ENCODE measurements around the gene ANKRD44.
A peak's percentile ranks its signal among the peaks of the same experiment; 100 is the strongest.

The ANKRD44 gene

DNA sequence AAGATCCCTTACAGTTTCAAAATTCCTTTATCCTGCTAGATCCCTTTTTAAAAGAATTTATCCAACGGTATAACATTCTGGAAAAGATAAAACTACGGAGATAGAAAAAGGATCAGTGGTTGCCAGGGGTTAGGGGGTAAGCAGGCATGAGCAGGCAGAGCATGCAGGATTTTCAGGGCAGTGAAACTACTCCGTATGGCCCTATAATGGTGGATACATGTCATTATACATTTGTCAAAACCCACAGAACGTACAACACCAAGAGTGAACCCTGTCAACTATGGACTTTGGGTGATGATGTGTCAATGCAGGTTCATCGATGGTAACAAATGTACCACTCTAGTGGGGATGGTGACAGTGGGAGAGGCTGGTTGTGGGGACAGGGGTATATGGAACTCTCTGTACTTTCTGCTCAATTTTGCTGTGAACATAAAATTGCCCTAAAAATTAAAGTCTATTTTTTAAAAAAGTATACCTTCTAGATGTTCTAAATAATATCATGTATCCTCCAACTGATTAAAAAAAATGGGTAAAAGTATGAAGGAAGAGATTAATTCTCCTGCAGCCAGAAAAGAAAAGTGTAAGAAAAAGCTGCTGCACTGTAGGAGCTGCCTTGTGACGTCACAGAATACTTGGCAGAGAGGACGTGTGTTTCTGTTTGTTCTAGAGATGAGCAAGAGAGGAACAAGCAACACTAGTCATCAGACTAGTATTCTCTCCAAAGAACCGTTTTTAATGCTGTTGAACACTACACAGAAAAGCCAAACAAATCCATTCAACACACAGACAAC is 23.6 kb downstream of the ANKRD44 start:
- no peak for DNase-seq

DNA sequence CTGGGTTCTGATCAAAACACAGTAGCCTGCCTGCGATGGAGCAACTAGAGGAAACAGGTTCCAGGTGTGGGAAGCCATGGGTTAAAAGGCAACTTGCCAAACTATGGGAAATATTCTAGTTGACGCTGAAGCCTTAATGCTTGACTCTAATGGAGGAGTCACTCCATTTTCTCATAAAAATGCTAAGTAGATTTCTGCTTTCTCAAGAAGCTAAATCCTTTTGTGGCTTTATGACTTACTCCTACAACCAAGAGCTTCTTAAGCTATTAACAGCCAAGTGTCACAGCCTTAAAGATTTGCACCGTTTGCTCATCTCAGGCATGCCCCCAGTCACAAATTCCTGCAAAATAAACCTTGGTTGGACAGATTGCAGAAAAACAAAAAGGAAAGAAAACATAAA is 25.2 kb downstream of the ANKRD44 start:
- DNase-seq = peak; percentile 80

DNA sequence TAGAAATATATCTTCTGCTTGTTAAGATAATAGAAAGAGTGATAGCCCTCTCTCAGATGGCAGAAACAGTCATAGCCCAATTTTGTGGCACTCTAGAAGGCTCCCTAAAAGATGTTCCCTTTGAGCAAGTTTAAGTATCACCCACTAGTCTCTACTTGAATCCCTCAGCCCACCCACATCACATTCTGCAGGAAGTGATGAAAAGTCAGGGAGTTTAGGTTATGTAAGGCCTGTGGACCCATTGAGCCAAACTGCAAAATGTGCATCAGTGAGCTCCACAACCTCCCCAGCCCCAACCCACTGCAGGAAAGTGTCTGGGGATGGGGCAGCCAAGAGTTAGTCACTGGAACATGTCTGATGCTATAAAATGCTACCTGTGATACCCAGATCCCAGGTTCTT is 25.6 kb downstream of the ANKRD44 start:
- DNase-seq = no peak

DNA sequence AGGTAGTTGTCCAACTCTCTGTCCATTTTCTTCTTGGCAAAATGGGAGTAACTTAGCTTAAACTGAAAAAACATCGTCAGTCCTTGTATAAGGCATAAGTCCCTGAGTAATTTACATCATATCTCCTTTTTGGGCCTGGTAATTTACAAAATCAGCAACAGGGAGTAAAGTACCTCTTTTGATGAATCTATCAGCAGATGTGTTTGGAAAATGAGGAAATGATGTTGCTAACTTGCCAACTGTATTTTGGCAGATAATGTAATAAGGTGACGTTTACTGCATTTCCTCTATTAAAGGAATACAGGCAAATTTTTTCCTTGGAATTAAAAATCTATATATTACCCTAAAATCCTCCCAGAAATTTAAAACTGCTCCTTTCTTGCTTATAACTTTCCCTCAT is 29.2 kb downstream of the ANKRD44 start:
- no peak for DNase-seq

DNA sequence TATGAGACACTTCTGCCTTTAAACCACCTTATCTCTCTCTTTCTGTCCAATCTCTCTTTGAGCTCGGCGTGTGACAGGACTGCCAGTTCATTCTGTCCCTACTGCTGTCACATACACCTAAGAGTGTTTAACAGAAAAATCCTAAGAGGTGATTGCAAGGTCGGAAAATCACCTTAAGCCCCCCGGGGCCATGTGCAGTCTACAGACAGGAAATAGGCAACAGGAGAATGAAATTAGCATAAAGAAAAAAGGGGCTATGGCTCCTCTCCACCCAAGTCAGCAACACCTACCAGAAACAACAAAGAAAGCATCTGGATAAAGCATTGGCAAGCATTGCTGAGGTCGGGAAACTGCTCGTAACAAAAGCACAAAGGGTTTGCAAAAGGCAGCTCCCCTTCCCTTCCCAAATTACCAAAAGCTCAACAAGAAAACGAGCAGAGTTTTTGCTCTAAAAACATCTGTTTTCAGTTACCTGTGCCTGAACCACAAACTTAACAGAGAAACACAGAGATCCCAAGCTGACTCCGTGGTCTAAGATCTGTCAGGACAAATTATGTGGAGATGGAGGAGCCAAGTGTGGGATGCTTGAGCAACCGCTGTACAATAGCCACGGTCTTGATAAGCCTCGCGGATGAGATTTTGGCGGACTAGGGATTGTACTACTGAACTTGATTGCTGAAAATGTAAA is 30.4 kb downstream of the ANKRD44 start:
- no peak for DNase-seq

DNA sequence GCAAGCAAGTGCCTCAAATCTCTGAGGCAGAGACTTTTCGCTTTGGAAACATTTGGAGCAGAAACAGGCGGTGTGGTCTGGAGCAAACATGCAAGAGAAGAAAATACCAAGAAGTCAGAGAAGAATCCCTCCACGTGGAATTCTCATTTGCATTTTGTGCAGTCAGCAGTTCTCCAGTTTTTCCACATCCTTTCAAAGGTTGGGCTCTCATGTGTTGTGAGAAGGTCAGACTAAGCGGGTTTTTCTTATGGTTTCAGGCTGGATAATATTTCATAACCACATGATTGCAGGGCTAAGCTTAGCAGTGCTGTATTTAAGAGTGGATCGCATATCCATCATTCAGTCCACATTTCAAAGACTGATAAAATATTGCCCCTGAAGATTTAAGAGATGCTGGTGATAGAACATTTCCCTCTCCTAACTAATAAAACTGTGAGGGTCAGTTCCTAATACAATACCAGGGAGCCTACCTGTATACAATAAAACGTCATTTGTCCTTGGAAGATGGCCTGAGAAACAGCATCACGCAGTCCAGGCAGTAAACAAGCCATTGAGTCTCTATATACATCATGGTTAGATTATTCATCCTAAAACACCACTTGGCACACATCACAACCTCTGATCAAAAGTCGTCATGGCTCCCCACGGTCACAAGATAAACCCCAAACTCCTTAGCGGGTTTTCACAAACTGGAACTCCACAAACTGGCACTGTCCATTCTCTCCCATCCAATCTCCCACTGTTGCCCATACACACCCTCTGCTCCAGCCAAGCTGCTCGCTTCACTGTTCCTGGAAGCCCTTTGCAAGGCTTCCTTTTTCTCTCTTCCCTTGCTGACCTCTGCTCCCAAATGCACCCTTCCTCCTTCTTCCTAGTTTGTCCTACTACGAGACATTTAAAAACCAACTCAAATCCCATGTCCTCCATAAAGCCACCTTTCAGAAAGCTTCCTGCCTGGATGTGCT is 31.5 kb downstream of the ANKRD44 start:
- DNase-seq = no peak

DNA sequence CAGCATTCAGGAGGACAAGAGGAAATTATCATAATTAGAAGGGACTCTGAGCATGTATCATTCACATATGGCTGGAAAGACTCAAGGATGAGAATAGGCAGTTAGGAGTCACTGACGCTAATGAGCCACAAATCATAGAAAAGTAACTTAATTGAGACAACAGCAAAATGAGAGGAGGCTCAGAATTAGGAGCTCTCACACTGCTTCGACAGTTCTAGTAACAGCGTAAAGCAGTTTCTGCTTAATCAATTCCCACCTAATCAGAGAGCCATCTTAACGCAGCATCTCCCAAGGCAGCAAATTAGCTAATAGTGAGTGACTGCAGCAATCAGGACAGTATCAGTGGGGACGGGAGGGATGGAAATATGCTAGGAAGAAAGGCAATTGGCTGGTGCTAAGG is 32.8 kb downstream of the ANKRD44 start:
- no peak for DNase-seq

DNA sequence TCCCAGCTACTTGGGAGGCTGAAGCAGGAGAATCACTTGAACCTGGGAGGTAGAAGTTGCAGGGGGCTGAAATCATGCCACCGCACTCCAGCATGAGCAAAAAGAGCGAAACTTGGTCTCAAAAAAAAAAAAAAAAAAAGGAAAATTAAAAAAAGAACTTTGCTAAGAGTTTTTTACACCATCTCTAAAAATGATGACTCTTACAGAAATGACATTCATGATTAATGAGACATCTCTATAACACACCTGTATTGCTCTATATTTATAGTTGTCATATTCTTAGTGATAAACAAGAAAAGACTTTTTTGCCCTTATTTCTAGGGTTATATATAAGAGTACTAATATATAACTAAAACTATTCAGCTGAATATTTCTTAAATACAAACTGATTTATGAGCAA is 34.4 kb downstream of the ANKRD44 start:
- DNase-seq = no peak

DNA sequence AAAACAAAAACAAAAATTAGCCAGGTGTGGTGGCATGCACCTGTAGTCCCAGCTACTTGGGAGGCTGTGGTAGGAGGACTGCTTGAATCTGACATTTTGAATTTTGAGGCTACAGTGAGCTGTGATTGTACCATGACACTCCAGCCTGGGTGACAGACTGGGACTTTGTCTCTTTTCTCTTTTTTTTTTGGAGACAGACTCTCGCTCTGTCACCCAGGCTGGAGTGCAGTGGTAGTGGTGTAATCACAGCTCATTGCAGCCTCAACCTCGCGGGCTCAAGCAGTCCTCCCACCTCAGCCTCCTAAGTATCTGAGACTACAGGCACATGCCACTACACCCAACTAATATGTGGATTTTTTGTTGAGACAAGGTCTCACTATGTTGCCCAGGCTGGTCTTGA is 35.6 kb downstream of the ANKRD44 start:
- no peak for DNase-seq

DNA sequence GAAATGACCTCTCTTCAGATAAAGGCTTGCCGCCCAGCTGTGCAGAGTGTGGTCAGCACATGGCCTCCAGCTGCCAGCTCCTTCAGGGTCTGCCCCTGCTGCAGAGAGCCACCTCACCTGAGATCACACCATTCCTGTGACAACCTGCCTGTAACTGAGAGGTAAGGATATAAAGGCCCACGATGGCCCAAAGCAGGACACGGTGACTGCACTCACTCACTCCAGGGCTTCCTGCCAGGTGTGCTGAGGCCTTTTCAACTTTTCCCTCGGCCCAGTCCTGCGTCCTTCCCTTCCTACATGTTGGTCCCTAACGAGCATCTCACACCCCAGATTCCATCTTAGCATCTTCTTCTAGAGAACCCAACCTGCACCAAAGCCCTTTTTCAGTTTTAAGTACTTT is 36.2 kb downstream of the ANKRD44 start:
- DNase-seq = no peak

DNA sequence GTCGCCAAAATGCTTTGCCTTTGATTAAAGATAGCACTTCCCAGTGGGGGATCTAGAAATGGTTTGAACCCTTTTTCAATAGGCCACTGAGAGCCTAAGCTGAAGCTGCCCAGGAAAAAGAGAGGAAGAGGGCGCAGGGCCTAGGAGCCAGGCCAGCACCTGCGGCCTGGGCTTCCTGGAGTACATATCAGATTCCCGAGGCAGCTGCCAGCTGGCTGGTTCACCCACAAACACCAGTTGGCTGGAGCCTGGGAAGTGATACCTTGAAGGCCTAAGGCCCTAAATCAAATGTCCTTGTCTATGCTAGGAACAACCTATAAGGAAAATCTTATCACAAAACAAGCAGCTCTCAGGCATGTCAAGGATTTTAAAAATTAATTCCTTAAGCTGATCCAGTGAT is 37.1 kb downstream of the ANKRD44 start:
- peak; percentile 72 for DNase-seq

DNA sequence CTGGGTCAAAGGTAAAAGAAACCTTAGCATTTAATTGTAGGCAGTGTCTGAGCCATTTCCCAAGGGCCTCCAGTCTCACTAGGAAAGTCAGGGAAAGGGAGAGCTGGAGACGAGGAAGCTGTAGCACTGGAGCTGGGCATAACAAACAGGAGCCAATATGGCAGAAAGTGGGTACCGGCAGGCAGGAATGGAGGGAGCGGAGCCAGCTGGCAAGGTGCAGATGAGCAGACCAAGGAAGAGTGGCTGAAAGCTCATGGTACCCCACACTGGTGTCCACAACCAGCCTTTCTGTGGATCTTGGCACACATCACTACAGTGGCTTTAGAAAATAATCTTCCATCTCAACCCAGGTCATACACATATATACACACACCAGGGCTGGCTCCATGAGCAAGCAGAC is 40.0 kb downstream of the ANKRD44 start:
- DNase-seq = no peak

DNA sequence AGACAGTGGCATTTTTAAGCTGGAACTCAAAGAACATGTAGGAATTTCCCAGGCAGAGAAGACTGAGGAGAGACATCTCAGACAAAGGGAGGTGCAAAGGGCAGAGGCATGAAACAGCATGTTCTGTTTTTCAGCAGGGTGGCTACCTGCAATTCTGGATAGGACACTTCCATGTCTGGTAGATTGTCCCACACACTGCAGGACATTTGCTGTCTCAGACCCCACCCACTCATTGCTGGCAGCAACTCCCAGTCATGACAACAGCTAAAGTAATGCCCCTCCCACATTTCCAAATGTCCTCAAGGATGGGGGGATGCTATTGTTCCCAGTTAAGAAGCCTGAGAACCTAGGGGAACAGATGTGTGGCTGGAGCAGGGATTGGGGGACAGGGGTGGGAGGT is 40.8 kb downstream of the ANKRD44 start:
- no peak for DNase-seq

DNA sequence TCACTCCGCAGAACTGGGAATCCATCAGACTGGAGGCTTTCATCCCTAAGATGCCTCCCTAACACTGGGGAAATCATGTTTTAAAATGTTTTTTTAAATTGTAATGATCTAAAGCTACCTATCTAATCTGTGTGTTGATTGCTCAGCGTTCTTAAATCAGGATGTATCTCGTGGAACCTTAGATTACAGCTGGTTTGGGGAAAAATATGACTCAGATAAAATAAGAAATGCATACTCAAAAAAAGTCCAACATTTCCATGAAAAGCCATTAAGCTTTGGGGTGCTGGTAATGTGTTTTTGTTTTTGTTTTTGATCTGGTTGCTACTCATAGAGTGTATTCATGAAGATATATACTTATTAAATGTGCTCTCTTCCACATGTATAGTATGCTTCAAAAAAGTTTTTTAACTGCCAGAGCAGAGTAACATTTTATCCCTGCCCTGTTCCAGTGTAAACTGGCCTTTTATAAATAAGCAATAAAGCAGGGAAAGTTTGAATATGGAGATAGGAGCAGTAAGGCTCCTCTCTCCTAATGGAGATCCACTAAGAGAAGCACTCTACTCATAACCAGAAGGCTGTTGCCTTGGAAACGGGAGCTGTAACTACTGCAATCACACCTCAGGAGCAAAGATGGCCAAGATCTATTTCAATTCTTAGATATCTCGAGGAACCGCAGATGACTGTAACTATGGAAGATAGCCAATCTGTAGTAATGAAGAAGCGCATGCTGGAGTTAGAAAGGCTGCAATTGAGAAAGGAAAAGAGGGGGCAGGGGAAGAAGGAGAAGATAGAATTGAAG is 41.6 kb downstream of the ANKRD44 start:
- no peak for DNase-seq

DNA sequence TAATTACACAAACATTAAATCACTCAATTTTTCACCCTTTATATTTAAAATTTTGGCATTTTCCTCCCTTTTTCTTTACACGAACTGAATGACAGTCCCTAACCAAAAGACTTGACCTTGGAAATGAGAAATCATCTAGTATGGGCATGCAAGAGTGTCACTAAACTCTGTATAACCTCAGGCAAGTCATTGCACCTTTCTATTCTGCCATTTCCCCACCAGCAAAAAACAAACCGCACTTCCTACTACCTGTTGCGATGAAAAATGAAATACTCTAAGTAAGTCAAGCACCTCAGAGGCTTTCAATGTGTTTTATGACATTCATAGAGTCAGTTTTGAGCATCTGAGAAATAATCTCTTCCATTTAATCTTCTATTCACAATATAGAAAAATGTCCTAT is 44.1 kb downstream of the ANKRD44 start:
- no peak for DNase-seq

DNA sequence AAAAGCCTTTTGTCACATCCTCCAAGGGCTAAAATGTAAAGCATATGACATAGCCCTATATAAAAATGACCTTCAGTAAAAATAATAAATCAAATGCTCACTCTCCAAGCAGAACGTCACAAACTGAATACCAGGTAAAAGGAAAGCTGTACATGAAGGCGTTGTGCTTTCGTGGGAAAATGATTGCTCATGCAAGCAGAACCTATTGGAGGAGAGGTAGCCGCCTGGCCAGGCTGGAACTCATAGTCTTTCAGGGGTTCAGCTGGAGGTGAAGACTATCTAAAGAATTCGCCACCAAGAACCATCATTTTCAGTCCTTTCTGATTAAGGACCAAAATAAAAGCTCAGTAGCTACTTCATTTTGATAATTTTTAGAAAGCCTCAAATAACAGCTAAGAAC is 44.7 kb downstream of the ANKRD44 start:
- no peak for DNase-seq

DNA sequence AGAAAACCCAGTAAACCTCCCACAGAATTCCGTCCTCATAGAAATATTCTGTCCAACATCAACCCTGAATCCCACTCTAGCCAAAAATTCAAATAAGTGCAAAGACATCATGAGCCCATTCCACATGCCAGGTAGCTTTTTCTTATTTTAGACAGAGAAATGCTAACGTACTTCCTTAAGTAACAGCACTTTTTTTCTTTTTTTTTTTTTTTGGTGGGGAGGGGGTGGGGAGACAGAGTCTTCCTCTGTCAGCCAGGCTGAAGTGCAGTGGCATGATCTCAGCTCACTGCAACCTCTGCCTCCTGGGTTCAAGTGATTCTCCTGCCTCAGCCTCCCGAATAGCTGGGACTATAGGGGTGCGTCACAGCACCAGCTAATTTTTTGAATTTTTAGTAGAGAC is 45.5 kb downstream of the ANKRD44 start:
- DNase-seq = no peak

DNA sequence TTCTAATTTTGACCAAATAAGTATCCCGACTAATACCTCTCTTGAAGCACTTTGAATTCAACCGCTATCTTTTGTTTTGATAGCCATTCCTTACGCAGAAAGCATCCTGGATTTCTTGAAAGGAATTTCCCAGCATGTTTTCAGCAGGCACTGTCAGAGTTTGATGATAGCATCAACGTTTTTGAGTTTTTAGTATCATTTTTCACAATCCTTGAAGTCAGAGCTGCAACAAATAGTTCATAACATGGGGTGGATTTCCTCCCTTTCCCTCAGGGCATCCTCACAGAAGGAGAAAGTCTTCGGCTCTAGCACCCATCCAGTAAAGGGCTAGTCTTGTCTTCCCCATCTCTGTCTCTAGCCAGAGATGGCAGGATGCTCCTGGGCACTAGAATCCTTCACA is 46.2 kb downstream of the ANKRD44 start:
- DNase-seq = no peak

DNA sequence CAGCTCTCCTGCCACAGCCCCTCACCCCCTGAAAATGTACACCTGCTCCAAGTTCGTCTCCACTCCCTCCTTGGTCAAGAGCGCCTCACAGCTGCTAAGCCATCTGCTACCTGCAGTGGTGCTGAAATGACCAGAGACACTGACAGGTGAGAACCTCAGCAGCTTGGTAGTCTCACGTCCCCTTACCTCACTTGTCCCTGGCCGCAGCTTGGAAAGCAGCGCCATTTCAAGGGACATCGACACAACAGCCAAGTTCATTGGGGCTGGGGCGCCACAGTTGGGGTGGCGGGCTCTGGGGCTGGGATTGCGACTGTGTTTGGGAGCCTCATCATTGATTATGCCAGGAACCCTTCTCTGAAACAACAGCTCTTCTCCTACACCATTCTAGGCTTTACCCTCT is 47.5 kb downstream of the ANKRD44 start:
- DNase-seq = no peak

DNA sequence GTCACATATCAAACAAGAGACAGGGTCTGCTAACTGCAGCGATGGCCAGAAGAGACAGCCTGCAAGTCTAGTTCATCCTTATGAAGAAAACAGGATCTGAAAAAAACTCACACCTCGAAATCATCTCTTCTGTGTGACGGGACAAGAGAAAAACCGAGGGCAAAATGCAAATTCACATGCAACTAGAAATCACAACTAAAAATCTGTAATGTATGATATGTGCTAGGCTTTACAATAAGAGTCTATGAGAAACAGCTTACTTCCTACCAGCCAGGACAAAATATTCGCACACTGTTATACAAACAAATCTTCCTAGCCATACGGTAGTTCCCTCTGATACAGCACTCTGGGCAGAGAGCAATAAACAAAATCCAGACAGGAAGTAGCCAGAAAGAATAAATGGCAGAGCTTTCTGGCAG is 48.8 kb downstream of the ANKRD44 start:
- no peak for DNase-seq

DNA sequence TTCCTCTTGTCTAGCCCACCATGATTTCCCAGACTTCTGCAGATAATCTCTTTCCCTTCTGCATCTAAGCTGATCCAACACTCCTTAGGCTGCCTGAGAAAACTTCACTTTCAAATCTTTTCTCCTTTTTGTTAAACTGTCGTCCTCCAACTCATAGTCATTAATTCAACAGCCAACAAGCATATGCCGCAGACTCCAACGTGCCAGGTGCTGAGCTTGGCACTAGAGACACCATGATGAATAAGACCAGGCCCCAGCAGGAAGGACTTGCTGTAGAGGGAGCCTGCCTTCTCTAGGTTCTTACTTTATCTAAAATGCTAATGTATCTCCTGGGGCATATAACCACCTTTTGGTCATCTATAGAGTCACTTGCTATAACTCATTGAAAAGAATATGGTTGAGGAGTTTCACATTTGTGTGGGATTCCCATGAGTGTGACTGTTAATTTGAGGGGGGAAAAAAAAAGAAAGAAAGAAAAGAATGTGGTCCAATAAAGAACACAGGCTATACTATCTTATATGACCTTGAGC is 51.0 kb downstream of the ANKRD44 start:
- DNase-seq = no peak

DNA sequence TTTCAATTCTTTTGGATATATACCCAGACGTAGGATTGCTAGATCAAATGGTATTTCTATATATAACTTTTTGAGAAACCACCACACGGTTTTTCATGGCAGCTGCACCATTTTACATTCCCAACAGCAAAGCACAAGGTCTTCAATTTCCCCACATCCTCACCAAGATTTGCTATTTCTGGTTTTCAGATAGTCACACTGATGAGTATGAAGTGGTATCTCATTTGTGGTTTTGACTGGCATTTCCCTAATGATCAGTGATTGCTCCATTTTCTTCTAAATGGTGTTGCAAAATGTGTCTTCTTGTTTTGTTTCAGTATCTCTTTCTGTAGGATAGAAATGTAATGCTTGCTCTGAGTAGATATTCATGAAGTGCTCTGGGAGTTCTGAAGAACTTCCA is 52.0 kb downstream of the ANKRD44 start:
- no peak for DNase-seq

All from DMS79 (cell line).